Measurements from ENCODE around the gene DNMT3A.

Gene DNMT3A

GRCh38 chr2:25341753-25342371, at the start of gene DNMT3A:
TSS of gene DNMT3A (minus strand) at chr2:25341925. CDS start at chr2:25313984, 27,941 bp downstream.
- DNase-seq = no peak

- DNase-seq = no peak
These were observed 47.4 kb upstream of the DNMT3A start for GRCh38 chr2:25389161-25389560.

- no peak for DNase-seq
These were observed 46.8 kb upstream of the DNMT3A start for GRCh38 chr2:25388491-25388890.

GRCh38 chr2:25387876-25388449, 46.2 kb upstream of the DNMT3A start:
- no peak for DNase-seq

GRCh38 chr2:25386971-25387875, 45.5 kb upstream of the DNMT3A start:
- DNase-seq = no peak

GRCh38 chr2:25385910-25386309, 44.2 kb upstream of the DNMT3A start:
- no peak for DNase-seq

- DNase-seq = no peak
These were observed 42.1 kb upstream of the DNMT3A start for GRCh38 chr2:25383806-25384205.

- no peak for DNase-seq
These were observed 39.8 kb upstream of the DNMT3A start for GRCh38 chr2:25381502-25381901.

GRCh38 chr2:25380586-25381375, 39.1 kb upstream of the DNMT3A start:
- no peak for DNase-seq

- DNase-seq = no peak
These were observed 38.3 kb upstream of the DNMT3A start for GRCh38 chr2:25380023-25380422.

- no peak for DNase-seq
These were observed 37.8 kb upstream of the DNMT3A start for GRCh38 chr2:25379535-25379934.

GRCh38 chr2:25378731-25379490, 37.2 kb upstream of the DNMT3A start:
- no peak for DNase-seq

GRCh38 chr2:25377822-25378421, 36.2 kb upstream of the DNMT3A start:
- no peak for DNase-seq

GRCh38 chr2:25376750-25377621, 35.3 kb upstream of the DNMT3A start:
- peak; percentile 70 for DNase-seq

- DNase-seq = no peak
These were observed 34.3 kb upstream of the DNMT3A start for GRCh38 chr2:25375989-25376545.

- DNase-seq = no peak
These were observed 33.8 kb upstream of the DNMT3A start for GRCh38 chr2:25375371-25375988.

- DNase-seq = no peak
These were observed 33.1 kb upstream of the DNMT3A start for GRCh38 chr2:25374827-25375226.

GRCh38 chr2:25374411-25374810, 32.7 kb upstream of the DNMT3A start:
- no peak for DNase-seq

GRCh38 chr2:25373269-25373981, 31.7 kb upstream of the DNMT3A start:
- peak; percentile 89 for DNase-seq

Measured in SHP77 treated with DMSO at 0.1 percent for 48 hours (cell line).